Activated naive CD8-positive, alpha-beta T cell (primary cell): ENCODE measurements around the gene IFITM1.
"Not testable (repeated sequence)": the region's sequence is repeated elsewhere in the genome, so short reads cannot be mapped to it uniquely, and the experiment has no call there.

Experiments
- H3K27ac Mint-ChIP-seq: one replicate; pipeline ENCODE4 v1.8.0; 2021; ENCODE audit warnings: mixed read lengths
- H3K27me3 Mint-ChIP-seq: one replicate; pipeline ENCODE4 v1.8.0; 2021; ENCODE audit warnings: mixed read lengths
- H3K36me3 Mint-ChIP-seq: one replicate; pipeline ENCODE4 v1.8.0; 2021; ENCODE audit warnings: mixed read lengths
- H3K4me1 Mint-ChIP-seq: one replicate; pipeline ENCODE4 v1.8.0; 2021; ENCODE audit warnings: low read depth, mixed read lengths
- H3K4me3 Mint-ChIP-seq: one replicate; pipeline ENCODE4 v1.8.0; 2021; ENCODE audit warnings: mild to moderate bottlenecking, mixed read lengths
- H3K9me3 Mint-ChIP-seq: one replicate; pipeline ENCODE4 v1.8.0; 2021; ENCODE audit warnings: low read depth, mixed read lengths

Gene IFITM1

GRCh38 chr11:279966-280705 is 33.7 kb upstream of the IFITM1 start:
- Mint-ChIP-seq H3K4me3 (peak overlapping the region; percentile 84), H3K4me1 (peaks cover 56% of the 10 kb centered on the region), H3K9me3 (peaks cover 9% of the 10 kb centered on the region), H3K36me3 (peaks cover 12% of the 10 kb centered on the region), H3K27ac (peak overlapping the region; percentile 85), H3K27me3 (no peaks in the 10 kb centered on the region)

DNA sequence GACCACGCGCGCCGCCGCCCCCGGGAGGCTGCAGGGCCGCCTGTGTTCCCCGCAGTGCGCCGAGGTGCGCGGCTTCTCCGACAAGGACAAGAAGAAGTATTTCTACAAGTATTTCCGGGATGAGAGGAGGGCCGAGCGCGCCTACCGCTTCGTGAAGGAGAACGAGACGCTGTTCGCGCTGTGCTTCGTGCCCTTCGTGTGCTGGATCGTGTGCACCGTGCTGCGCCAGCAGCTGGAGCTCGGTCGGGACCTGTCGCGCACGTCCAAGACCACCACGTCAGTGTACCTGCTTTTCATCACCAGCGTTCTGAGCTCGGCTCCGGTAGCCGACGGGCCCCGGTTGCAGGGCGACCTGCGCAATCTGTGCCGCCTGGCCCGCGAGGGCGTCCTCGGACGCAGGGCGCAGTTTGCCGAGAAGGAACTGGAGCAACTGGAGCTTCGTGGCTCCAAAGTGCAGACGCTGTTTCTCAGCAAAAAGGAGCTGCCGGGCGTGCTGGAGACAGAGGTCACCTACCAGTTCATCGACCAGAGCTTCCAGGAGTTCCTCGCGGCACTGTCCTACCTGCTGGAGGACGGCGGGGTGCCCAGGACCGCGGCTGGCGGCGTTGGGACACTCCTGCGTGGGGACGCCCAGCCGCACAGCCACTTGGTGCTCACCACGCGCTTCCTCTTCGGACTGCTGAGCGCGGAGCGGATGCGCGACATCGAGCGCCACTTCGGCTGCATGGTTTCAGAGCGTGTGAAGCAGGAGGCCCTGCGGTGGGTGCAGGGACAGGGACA is 32.9 kb upstream of the IFITM1 start:
- Mint-ChIP-seq H3K9me3 (peaks cover 8% of the 10 kb centered on the region), H3K4me3 (peak overlapping the region; percentile 84), H3K4me1 (peaks cover 59% of the 10 kb centered on the region), H3K27ac (peak overlapping the region; percentile 97), H3K36me3 (peaks cover 11% of the 10 kb centered on the region), H3K27me3 (no peaks in the 10 kb centered on the region)

DNA sequence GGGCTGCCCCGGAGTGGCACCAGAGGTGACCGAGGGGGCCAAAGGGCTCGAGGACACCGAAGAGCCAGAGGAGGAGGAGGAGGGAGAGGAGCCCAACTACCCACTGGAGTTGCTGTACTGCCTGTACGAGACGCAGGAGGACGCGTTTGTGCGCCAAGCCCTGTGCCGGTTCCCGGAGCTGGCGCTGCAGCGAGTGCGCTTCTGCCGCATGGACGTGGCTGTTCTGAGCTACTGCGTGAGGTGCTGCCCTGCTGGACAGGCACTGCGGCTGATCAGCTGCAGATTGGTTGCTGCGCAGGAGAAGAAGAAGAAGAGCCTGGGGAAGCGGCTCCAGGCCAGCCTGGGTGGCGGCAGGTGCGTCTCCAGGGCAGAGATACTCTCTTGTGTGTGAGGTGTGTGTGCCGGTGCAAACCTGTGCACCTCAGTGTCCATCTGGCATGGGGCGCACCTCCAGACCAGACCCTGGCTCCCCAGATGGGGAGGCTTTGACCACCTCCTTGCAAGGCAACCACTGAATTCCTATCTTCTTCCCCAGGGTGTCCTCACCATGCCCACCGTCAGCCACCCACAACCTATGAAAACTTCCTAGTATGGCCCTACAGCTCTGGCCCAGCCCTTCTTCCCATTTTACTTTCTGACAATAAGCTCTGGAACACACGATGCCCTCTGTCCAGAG is 32.2 kb upstream of the IFITM1 start:
- Mint-ChIP-seq H3K36me3 (peaks cover 5% of the 10 kb centered on the region), H3K9me3 (peaks cover 1% of the 10 kb centered on the region), H3K4me3 (peak overlapping the region; percentile 84), H3K27me3 (no peaks in the 10 kb centered on the region), H3K27ac (peak overlapping the region; percentile 97), H3K4me1 (peaks cover 65% of the 10 kb centered on the region)

DNA sequence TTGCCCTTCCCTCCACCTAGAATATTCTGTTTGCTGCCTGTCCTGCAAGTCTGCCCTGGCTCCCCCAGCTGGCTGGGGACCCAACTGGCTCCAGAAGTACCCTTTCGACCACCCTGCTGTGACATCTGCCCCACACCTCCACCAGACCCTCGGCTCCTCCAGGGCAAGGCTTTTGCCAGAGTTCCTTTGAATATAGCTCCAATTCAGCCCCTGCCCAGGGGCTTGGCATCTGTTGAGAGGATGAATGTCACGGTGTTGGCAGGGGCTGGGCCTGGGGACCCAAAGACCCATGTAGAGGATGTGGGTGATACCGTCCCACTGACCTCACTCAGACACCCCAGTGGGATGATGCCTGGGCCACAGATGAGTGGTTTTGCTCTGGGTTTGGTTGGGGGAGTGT is 31.7 kb upstream of the IFITM1 start:
- H3K9me3 Mint-ChIP-seq = no peaks in the 10 kb centered on the region
- no peaks in the 10 kb centered on the region for H3K27me3 Mint-ChIP-seq
- peak overlapping the region; percentile 84 for H3K4me3 Mint-ChIP-seq
- H3K27ac Mint-ChIP-seq = peak overlapping the region; percentile 97
- peaks cover 2% of the 10 kb centered on the region for H3K36me3 Mint-ChIP-seq
- peaks cover 66% of the 10 kb centered on the region for H3K4me1 Mint-ChIP-seq

- Mint-ChIP-seq H3K27me3 (no peaks in the 10 kb centered on the region), H3K4me1 (peaks cover 64% of the 10 kb centered on the region), H3K4me3 (peak overlapping the region; percentile 84), H3K9me3 (no peaks in the 10 kb centered on the region), H3K36me3 (no peaks in the 10 kb centered on the region), H3K27ac (peak overlapping the region; percentile 97)
Measured at GRCh38 chr11:282630-283360, 31.0 kb upstream of the IFITM1 start.

GRCh38 chr11:283405-284104 is 30.3 kb upstream of the IFITM1 start:
- Mint-ChIP-seq H3K36me3 (no peaks in the 10 kb centered on the region), H3K4me3 (peak overlapping the region; percentile 84), H3K4me1 (peaks cover 62% of the 10 kb centered on the region), H3K27me3 (no peaks in the 10 kb centered on the region), H3K27ac (peak overlapping the region; percentile 97), H3K9me3 (no peaks in the 10 kb centered on the region)

DNA sequence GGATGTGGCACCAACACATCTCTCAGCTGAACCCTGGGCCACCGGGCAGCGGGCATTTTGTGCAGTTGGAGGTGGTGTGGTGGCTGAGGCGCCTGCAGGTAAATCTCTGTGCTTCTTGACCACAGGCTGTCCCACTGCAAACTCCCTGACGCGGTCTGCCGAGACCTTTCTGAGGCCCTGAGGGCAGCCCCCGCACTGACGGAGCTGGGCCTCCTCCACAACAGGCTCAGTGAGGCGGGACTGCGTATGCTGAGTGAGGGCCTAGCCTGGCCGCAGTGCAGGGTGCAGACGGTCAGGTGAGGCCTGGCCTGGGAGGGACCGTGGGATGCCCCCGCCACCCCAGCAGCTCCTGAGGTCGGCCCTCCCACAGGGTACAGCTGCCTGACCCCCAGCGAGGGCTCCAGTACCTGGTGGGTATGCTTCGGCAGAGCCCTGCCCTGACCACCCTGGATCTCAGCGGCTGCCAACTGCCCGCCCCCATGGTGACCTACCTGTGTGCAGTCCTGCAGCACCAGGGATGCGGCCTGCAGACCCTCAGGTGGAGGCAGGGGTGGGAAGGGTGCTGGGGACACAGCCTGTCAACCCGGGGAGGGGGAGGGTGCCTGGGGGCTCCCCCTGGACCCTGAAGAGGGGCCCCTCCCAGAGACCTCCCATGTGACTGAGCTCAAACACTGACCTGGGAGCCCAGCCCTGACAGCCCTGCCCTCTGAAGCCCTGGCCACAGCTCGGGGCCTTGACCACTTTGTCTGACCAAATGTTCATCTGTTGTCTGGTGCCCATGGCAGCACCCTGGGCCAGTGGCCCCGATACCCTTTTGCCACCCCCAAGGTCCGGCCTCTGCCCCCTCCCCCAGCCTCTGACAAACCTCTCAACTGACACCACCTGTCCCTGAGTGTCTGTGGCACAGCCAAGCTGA is 29.5 kb upstream of the IFITM1 start:
- Mint-ChIP-seq H3K4me3 (peak overlapping the region; percentile 84), H3K36me3 (no peaks in the 10 kb centered on the region), H3K27ac (peak overlapping the region; percentile 97)

DNA sequence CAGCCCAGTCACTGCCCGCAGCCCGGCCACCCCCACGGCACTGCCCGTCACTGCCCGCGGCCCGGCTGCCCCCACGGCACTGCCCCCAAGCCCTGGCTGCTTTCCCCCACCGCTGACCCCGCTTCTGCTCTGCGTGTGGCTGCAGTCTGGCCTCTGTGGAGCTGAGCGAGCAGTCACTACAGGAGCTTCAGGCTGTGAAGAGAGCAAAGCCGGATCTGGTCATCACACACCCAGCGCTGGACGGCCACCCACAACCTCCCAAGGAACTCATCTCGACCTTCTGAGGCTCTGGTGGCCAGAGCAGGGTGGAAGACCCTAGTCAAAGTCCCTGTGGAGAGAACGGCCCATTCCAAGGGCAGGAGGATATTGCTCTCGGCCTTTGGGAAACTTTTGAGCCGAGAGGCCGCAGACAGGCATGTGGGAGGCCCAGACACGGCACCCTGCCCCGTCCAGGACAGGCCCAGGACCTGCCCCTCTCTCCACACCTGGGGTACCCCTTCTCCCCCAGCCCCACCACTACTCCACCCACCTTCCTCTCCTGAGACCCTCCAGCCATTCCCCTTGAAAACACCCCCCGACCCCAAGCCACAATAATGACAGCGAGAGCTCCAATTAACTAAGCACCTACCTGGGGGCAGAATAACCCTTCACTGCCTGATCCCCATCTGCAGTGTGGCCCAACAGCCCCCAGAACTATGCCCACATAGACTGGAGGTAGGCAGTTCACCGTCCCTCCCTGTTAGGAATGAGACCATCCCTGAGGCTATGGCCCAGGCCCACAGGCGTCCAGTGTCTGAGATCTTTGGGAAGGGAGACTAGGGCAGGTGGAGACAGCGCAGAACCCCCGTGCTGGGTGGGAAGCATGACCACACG is 28.6 kb upstream of the IFITM1 start:
- no peaks in the 10 kb centered on the region for H3K36me3 Mint-ChIP-seq
- peaks cover 61% of the 10 kb centered on the region for H3K4me1 Mint-ChIP-seq
- no peaks in the 10 kb centered on the region for H3K9me3 Mint-ChIP-seq
- peak overlapping the region; percentile 94 for H3K27ac Mint-ChIP-seq
- no peak overlapping the region for H3K4me3 Mint-ChIP-seq
- H3K27me3 Mint-ChIP-seq = no peaks in the 10 kb centered on the region

More for the DNA sequence above, 29.5 kb upstream of the IFITM1 start:
- Mint-ChIP-seq H3K4me1 (peaks cover 59% of the 10 kb centered on the region), H3K27me3 (no peaks in the 10 kb centered on the region), H3K9me3 (no peaks in the 10 kb centered on the region)

DNA sequence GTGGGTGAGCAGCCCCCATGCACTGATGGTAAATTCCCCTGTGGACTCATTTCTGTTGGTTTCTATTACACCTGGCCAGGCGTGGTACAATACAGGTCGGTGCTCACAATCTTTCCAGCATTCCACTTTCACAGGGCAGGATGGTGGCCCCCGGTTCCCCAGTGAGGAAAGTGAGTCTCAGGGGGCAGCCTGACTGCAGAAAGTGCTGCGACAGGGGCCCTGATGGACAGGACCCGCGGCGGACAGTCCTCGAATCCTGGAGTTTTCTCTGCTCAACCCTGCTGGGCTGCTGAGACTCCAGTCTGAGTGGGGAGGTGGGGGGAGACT is 28.0 kb upstream of the IFITM1 start:
- Mint-ChIP-seq H3K27me3 (no peaks in the 10 kb centered on the region), H3K9me3 (no peaks in the 10 kb centered on the region), H3K36me3 (no peaks in the 10 kb centered on the region), H3K27ac (peak overlapping the region; percentile 94), H3K4me3 (no peak overlapping the region), H3K4me1 (peaks cover 59% of the 10 kb centered on the region)

- H3K27me3 Mint-ChIP-seq, H3K36me3 Mint-ChIP-seq: not testable (repeated sequence)
- peaks cover 54% of the 10 kb centered on the region for H3K4me1 Mint-ChIP-seq
Measured at GRCh38 chr11:286977-287820, 26.6 kb upstream of the IFITM1 start.

GRCh38 chr11:287821-288477 is 25.9 kb upstream of the IFITM1 start:
- Mint-ChIP-seq H3K9me3 (no peaks in the 10 kb centered on the region), H3K27ac (peak overlapping the region; percentile 96), H3K36me3 (no peaks in the 10 kb centered on the region), H3K4me3 (peak overlapping the region; percentile 95), H3K4me1 (peaks cover 52% of the 10 kb centered on the region), H3K27me3 (no peaks in the 10 kb centered on the region)

More at GRCh38 chr11:286977-287820, 26.6 kb upstream of the IFITM1 start:
- not testable (repeated sequence) for H3K9me3 Mint-ChIP-seq
- peak overlapping the region; percentile 95 for H3K4me3 Mint-ChIP-seq
- peak overlapping the region; percentile 96 for H3K27ac Mint-ChIP-seq
